Activated CD8-positive, alpha-beta memory T cell treated with anti-CD3 and anti-CD28 coated beads, Interleukin-2, amount 50 U/mL, for 1 hour (primary cell): ENCODE data around the gene CSPG5.

ENCODE experiments used
- DNase-seq: peaks from one replicate; pipeline ENCODE4 v3.0.0-alpha.2; 2020; ENCODE audit errors: extremely low read depth

CSPG5 gene

GRCh38 chr3:47588053-47588452, 9.4 kb upstream of the CSPG5 start:
- no peak for DNase-seq

GRCh38 chr3:47586746-47587145, 8.1 kb upstream of the CSPG5 start:
- no peak for DNase-seq

- DNase-seq: no peak
These were observed 4.8 kb upstream of the CSPG5 start for GRCh38 chr3:47583320-47584075.

- no peak for DNase-seq
These were observed 3.2 kb upstream of the CSPG5 start for GRCh38 chr3:47581835-47582234.

- DNase-seq: no peak
These were observed 2.8 kb upstream of the CSPG5 start for GRCh38 chr3:47581422-47581821.

- DNase-seq: no peak
These were observed 1.8 kb upstream of the CSPG5 start for GRCh38 chr3:47580481-47580880.

GRCh38 chr3:47579875-47580274, 1.2 kb upstream of the CSPG5 start:
- DNase-seq: no peak

GRCh38 chr3:47578119-47578632, 489 bp downstream of the CSPG5 start:
- no peak for DNase-seq

GRCh38 chr3:47577583-47578118, 1.0 kb downstream of the CSPG5 start:
- DNase-seq: no peak

GRCh38 chr3:47573190-47574172, 5.2 kb downstream of the CSPG5 start:
- no peak for DNase-seq

- DNase-seq: no peak
These were observed 7.1 kb downstream of the CSPG5 start for GRCh38 chr3:47571391-47572175.

- DNase-seq: no peak
These were observed 9.8 kb downstream of the CSPG5 start for GRCh38 chr3:47568901-47569300.

GRCh38 chr3:47567149-47567548, 11.5 kb downstream of the CSPG5 start:
- DNase-seq: no peak

GRCh38 chr3:47566667-47567066, 12.0 kb downstream of the CSPG5 start:
- DNase-seq: no peak

- no peak for DNase-seq
These were observed 12.7 kb downstream of the CSPG5 start for GRCh38 chr3:47565734-47566550.

GRCh38 chr3:47556351-47556750, 22.3 kb downstream of the CSPG5 start:
- DNase-seq: no peak

GRCh38 chr3:47554335-47554734, 24.3 kb downstream of the CSPG5 start:
- DNase-seq: no peak

GRCh38 chr3:47553407-47553806, 25.3 kb downstream of the CSPG5 start:
- no peak for DNase-seq

- DNase-seq: no peak
These were observed 36.0 kb downstream of the CSPG5 start for GRCh38 chr3:47542471-47543173.

- DNase-seq: no peak
These were observed 37.0 kb downstream of the CSPG5 start for GRCh38 chr3:47541583-47542108.
